NOMO-1 treated with dmso at 0.1 percent for 144 hours (cell line): ENCODE results near the gene FNIP2.
"Not testable (repeated sequence)": the region's sequence is repeated elsewhere in the genome, so short reads cannot be mapped to it uniquely, and the experiment has no call there.

Source experiments
- DNase-seq: peaks from one replicate; lab custom pipeline; 2025; ENCODE audit not compliant: unreplicated experiment; lab: John Stamatoyannopoulos, UW

FNIP2 gene

GRCh38 chr4:158903472-158904043, 134.7 kb downstream of the FNIP2 start:
- DNase-seq: no peak

- no peak for DNase-seq
These were observed 136.0 kb downstream of the FNIP2 start for GRCh38 chr4:158904815-158905214.

- no peak for DNase-seq
These were observed 137.2 kb downstream of the FNIP2 start for GRCh38 chr4:158906073-158906472.

- no peak for DNase-seq
These were observed 143.6 kb downstream of the FNIP2 start for GRCh38 chr4:158912390-158912789.

GRCh38 chr4:158912806-158913205, 144.0 kb downstream of the FNIP2 start:
- no peak for DNase-seq

GRCh38 chr4:158913766-158914165, 144.9 kb downstream of the FNIP2 start:
- no peak for DNase-seq

- no peak for DNase-seq
These were observed 145.4 kb downstream of the FNIP2 start for GRCh38 chr4:158914218-158914617.

GRCh38 chr4:158915683-158916241, 146.9 kb downstream of the FNIP2 start:
- DNase-seq: no peak

GRCh38 chr4:158920452-158920996, 151.7 kb downstream of the FNIP2 start:
- DNase-seq: not testable (repeated sequence)

GRCh38 chr4:158927774-158928173, 158.9 kb downstream of the FNIP2 start:
- DNase-seq: not testable (repeated sequence)

GRCh38 chr4:158929939-158930638, 161.3 kb downstream of the FNIP2 start:
- no peak for DNase-seq

- no peak for DNase-seq
These were observed 161.8 kb downstream of the FNIP2 start for GRCh38 chr4:158930639-158930972.

- no peak for DNase-seq
These were observed 164.4 kb downstream of the FNIP2 start for GRCh38 chr4:158933236-158933635.

GRCh38 chr4:158934996-158935669, 166.3 kb downstream of the FNIP2 start:
- no peak for DNase-seq

GRCh38 chr4:158936238-158936637, 167.4 kb downstream of the FNIP2 start:
- DNase-seq: peak; percentile 86

GRCh38 chr4:158938220-158939044, 169.6 kb downstream of the FNIP2 start:
- DNase-seq: no peak

GRCh38 chr4:158940271-158940670, 171.4 kb downstream of the FNIP2 start:
- no peak for DNase-seq

- no peak for DNase-seq
These were observed 172.5 kb downstream of the FNIP2 start for GRCh38 chr4:158941321-158941720.

- DNase-seq: no peak
These were observed 173.1 kb downstream of the FNIP2 start for GRCh38 chr4:158941895-158942294.

GRCh38 chr4:158945529-158946108, 176.8 kb downstream of the FNIP2 start:
- no peak for DNase-seq

- no peak for DNase-seq
These were observed 178.0 kb downstream of the FNIP2 start for GRCh38 chr4:158946825-158947224.
